CD14-positive monocyte (primary cell): ENCODE measurements around the gene WWC2. TPM values are rescaled to one million over a fixed set of nuclear protein-coding genes. Genes with fewer than 3 reads are reported as not detected.

Source experiments
- DNase-seq, 3 donors: peaks; one replicate each; pipeline ENCODE4 v3.0.0-alpha.2; 2011 to 2022
- H2AFZ ChIP-seq: 2 replicates; pipeline ENCODE4 v1.6.0; 2012; ENCODE audit warnings: mild to moderate bottlenecking, low read depth, low read length, inconsistent platforms; ENCODE audit not compliant: insufficient read depth, poor library complexity, severe bottlenecking
- H3K27ac ChIP-seq, 2 donors: 1 replicate in 1 of 2; 2 replicates in 1 of 2; pipeline ENCODE4 v1.5.1; 2012 to 2013; ENCODE audit warnings: low read length in 2 of 2, control low read depth in 1 of 2, inconsistent platforms in 1 of 2, low read depth in 1 of 2, mild to moderate bottlenecking in 1 of 2
- H3K27me3 ChIP-seq, 2 donors: one replicate each; pipeline versions ENCODE4 v1.6.0 to v1.6.1; 2011 to 2013; ENCODE audit warnings: low read length in 2 of 2; ENCODE audit not compliant: control insufficient read depth in 2 of 2, insufficient read depth in 2 of 2
- H3K36me3 ChIP-seq, 2 donors: replicated peaks in 1 of 2; 1 replicate in 1 of 2; 2 replicates in 1 of 2; pipeline versions ENCODE4 v1.5.1 to v1.6.1; 2012 to 2013; ENCODE audit warnings: low read length in 2 of 2, control low read depth in 1 of 2, inconsistent platforms in 1 of 2, mild to moderate bottlenecking in 1 of 2; ENCODE audit not compliant: insufficient read depth in 2 of 2, control insufficient read depth in 1 of 2
- H3K4me1 ChIP-seq, 2 donors: 1 replicate in 1 of 2; 2 replicates in 1 of 2; pipeline versions ENCODE4 v1.5.1 to v1.6.1; 2012 to 2013; ENCODE audit warnings: low read length in 2 of 2, control low read depth in 1 of 2, inconsistent platforms in 1 of 2, mild to moderate bottlenecking in 1 of 2, moderate library complexity in 1 of 2; ENCODE audit not compliant: insufficient read depth in 2 of 2, control insufficient read depth in 1 of 2
- H3K4me2 ChIP-seq: replicated peaks from 2 replicates; pipeline ENCODE3; 2012; ENCODE audit warnings: low read length, moderate library complexity, mild to moderate bottlenecking; ENCODE audit not compliant: poor library complexity, severe bottlenecking; ENCODE audit errors: extremely low read depth
- H3K4me3 ChIP-seq, 3 experiments: fragments of 200-600 bp in 1 of 3; sonication (generic) in 1 of 3; replicated peaks in 1 of 3; 1 replicate in 2 of 3; 2 replicates in 1 of 3; pipeline ENCODE4 v1.5.1; 2011 to 2013; ENCODE audit warnings: low read length in 3 of 3, mild to moderate bottlenecking in 3 of 3, control low read depth in 2 of 3, low read depth in 2 of 3, inconsistent platforms in 1 of 3, moderate library complexity in 1 of 3
- H3K79me2 ChIP-seq: 2 replicates; pipeline ENCODE4 v1.6.0; 2012; ENCODE audit warnings: mild to moderate bottlenecking, control low read depth, inconsistent platforms, low read length, moderate library complexity; ENCODE audit not compliant: insufficient read depth
- H3K9ac ChIP-seq: 2 replicates; pipeline ENCODE4 v1.6.0; 2017; ENCODE audit warnings: low read length, mild to moderate bottlenecking; ENCODE audit not compliant: insufficient read depth, poor library complexity, severe bottlenecking
- H3K9me3 ChIP-seq, 2 donors: replicated peaks in 1 of 2; 1 replicate in 1 of 2; 2 replicates in 1 of 2; pipeline versions ENCODE4 v1.5.1 to v1.6.1; 2012 to 2013; ENCODE audit warnings: low read length in 2 of 2, control low read depth in 1 of 2; ENCODE audit not compliant: control insufficient read depth in 1 of 2, insufficient read depth in 1 of 2
- H4K20me1 ChIP-seq: 2 replicates; pipeline ENCODE4 v1.6.0; 2012; ENCODE audit warnings: mild to moderate bottlenecking, low read length, control low read depth, moderate library complexity; ENCODE audit not compliant: insufficient read depth
- H3K27ac Mint-ChIP-seq, 7 donors: one replicate each; pipeline ENCODE4 v1.8.0; 2020; ENCODE audit warnings: mild to moderate bottlenecking in 7 of 7, mixed read lengths in 7 of 7, moderate library complexity in 6 of 7, inconsistent platforms in 2 of 7
- H3K27me3 Mint-ChIP-seq, 3 donors: one replicate each; pipeline ENCODE4 v1.8.0; 2021 to 2022; ENCODE audit warnings: low read depth in 3 of 3, mild to moderate bottlenecking in 3 of 3, mixed read lengths in 3 of 3, moderate library complexity in 3 of 3, inconsistent platforms in 1 of 3
- H3K36me3 Mint-ChIP-seq, 2 donors: one replicate each; pipeline ENCODE4 v1.8.0; 2020; ENCODE audit warnings: mixed read lengths in 2 of 2, inconsistent platforms in 1 of 2, mild to moderate bottlenecking in 1 of 2
- H3K4me1 Mint-ChIP-seq: one replicate; pipeline ENCODE4 v1.8.0; 2020; ENCODE audit warnings: mild to moderate bottlenecking, mixed read lengths
- H3K4me3 Mint-ChIP-seq, 2 donors: one replicate each; pipeline ENCODE4 v1.8.0; 2020; ENCODE audit warnings: mild to moderate bottlenecking in 2 of 2, mixed read lengths in 2 of 2, moderate library complexity in 1 of 2
- H3K9me3 Mint-ChIP-seq, 7 donors: one replicate each; pipeline ENCODE4 v1.8.0; 2020 to 2022; ENCODE audit warnings: mixed read lengths in 7 of 7, mild to moderate bottlenecking in 6 of 7, moderate library complexity in 6 of 7, inconsistent platforms in 2 of 7
- WGBS: methylation state at CpG from one replicate; pipeline ENCODE4 v1.1.5; 2013; ENCODE audit warnings: missing lambda C conversion rate; ENCODE audit not compliant: insufficient coverage; 5-methylcytosine and 5-hydroxymethylcytosine counted together
- intact Hi-C, 2 donors: fragments of 100-400 bp; cut with micrococcal nuclease; formaldehyde crosslinking; loops; one replicate each; pipeline versions ENCODE4 v1.15.0 to v1.15.1; 2023
- polyA plus RNA-seq, 3 donors: library from polyadenylated mRNA; depleted of rRNA in 1 of 3; unstranded in 2 of 3; stranded (reverse) in 1 of 3; fragments of 300-500 nt in 2 of 3; fragments of >200 nt in 1 of 3; fragmentation: Illumina TruSeq in 2 of 3; gene quantifications; 1 replicate in 2 of 3; 2 replicates in 1 of 3; pipeline ENCODE4 v1.2.3, GENCODE V29; 2012 to 2021
- TF ChIP-seq, protein P1 (sequence below): fragments of 200-600 bp; IDR thresholded peaks from one replicate; pipeline ENCODE4 v1.8.0; 2022; ENCODE audit warnings: antibody characterized with exemption, mild to moderate bottlenecking

Gene WWC2
- polyA plus RNA-seq, 3 donors = 1.9 to 3.8 (median 2.9) TPM

DNA sequence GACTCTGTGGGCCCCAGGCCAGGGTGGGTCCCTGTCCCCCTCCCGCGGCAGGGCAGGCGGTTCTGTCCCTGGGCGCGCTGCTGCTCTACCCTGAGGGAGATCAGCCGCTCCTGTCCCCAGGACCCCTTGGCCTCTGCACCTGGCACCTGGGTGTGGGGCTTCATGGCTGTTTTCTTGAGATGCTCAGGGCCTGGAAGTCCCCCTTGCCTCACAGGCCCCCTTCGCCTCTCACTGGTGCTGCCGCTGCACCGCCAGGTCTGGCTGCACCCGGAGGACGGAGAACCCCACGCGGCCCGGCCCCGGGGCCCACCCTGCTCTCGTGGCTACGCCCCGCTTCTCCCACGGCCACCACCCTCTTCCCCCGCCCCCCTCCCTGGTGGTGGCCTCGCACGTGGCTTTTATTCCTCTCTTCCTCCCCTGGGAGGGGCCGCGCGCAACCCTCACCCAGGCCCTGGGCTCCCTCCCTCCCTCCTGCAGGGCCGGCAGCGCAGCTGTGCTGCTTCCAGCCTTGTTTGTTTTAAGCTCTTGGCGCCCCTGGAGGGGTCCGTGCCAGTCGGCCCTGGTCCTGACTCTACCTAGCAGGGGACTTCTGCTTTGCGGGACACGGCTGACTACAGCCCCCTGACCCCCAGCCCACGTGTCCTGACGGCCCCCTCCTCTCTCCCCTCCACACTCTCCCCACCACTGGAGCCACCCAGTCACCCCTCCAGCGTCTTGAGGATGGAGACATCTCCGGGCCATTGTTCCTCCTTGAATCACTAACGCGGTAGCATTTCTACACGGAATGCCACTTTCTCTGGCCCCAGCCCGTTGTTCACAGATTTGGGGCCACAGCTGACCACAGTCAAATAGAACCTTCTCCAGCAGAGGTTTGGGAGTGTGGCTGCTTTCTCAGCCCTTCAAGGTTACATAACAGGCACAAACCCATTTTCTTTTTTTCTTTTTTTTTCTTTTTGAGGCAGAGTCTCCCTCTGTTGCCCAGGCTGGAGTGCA is 243.8 kb downstream of the WWC2 start:
- peaks cover 0 to 4% (median 0%) of the 10 kb centered on the region in 7 donors for H3K9me3 Mint-ChIP-seq
- H3K4me3 ChIP-seq = peak overlapping the region in 1 of 3 experiments; percentile 17
- H3K36me3 Mint-ChIP-seq = no peaks in the 10 kb centered on the region
- H3K36me3 ChIP-seq = no peaks in the 10 kb centered on the region
- H3K4me1 Mint-ChIP-seq = peaks cover 10% of the 10 kb centered on the region
- H3K27me3 ChIP-seq = peaks cover 0 to 7% of the 10 kb centered on the region in 2 donors
- H3K4me1 ChIP-seq = peaks cover 6 to 9% of the 10 kb centered on the region in 2 donors
- peak overlapping the region in 1 of 2 donors; percentile 26 for H3K4me3 Mint-ChIP-seq
- WGBS = 21% methylated on average over 34 of the region's 40 CpGs
- no peak overlapping the region for H3K27ac Mint-ChIP-seq
- H3K9me3 ChIP-seq = no peaks in the 10 kb centered on the region
- intact Hi-C loops = no loop called here
- H3K27ac ChIP-seq = no peak overlapping the region
- H2AFZ ChIP-seq = peak overlapping the region; percentile 67
- H4K20me1 ChIP-seq = no peaks in the 10 kb centered on the region
- peak overlapping the region; percentile 19 for H3K4me2 ChIP-seq
- no peaks in the 10 kb centered on the region for H3K79me2 ChIP-seq
- no peak overlapping the region for H3K9ac ChIP-seq
- peaks cover 10 to 27% (median 13%) of the 10 kb centered on the region in 3 donors for H3K27me3 Mint-ChIP-seq
- TF ChIP-seq, protein P1, sequence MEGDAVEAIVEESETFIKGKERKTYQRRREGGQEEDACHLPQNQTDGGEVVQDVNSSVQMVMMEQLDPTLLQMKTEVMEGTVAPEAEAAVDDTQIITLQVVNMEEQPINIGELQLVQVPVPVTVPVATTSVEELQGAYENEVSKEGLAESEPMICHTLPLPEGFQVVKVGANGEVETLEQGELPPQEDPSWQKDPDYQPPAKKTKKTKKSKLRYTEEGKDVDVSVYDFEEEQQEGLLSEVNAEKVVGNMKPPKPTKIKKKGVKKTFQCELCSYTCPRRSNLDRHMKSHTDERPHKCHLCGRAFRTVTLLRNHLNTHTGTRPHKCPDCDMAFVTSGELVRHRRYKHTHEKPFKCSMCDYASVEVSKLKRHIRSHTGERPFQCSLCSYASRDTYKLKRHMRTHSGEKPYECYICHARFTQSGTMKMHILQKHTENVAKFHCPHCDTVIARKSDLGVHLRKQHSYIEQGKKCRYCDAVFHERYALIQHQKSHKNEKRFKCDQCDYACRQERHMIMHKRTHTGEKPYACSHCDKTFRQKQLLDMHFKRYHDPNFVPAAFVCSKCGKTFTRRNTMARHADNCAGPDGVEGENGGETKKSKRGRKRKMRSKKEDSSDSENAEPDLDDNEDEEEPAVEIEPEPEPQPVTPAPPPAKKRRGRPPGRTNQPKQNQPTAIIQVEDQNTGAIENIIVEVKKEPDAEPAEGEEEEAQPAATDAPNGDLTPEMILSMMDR = no peak
- DNase-seq = no peak

DNA sequence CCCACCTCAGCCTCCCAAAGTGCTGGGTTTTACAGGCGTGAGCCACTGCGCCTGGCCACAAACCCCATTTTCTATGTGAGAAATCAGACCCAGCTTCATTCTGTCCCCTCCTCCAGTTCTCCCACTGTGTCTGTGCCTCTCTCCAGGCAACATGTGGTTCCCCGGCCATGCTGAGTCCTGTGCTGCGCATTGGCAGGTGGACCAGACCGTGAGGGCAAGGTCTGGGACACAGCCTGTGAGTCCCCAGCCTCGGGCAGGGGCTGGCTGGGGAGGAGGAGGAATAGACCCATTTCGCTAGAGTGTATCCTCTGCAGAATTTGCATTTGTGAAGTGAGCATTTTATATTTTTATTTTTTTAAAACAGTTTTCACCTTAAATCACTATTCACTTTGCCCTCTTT is 244.7 kb downstream of the WWC2 start:
- H3K36me3 ChIP-seq = no peaks in the 10 kb centered on the region
- H3K4me1 Mint-ChIP-seq = peaks cover 19% of the 10 kb centered on the region
- TF ChIP-seq, protein P1 = no peak
- no peak for DNase-seq
- H3K9ac ChIP-seq = no peak overlapping the region
- no peak overlapping the region for H3K4me3 Mint-ChIP-seq
- no peaks in the 10 kb centered on the region for H3K79me2 ChIP-seq
- peaks cover 10 to 27% (median 12%) of the 10 kb centered on the region in 3 donors for H3K27me3 Mint-ChIP-seq
- peaks cover 0 to 2% (median 0%) of the 10 kb centered on the region in 7 donors for H3K9me3 Mint-ChIP-seq
- H3K4me1 ChIP-seq = peaks cover 13 to 18% of the 10 kb centered on the region in 2 donors
- no peaks in the 10 kb centered on the region for H3K36me3 Mint-ChIP-seq
- 100% methylated on average over 2 of the region's 7 CpGs for WGBS
- no peak overlapping the region for H3K4me3 ChIP-seq
- intact Hi-C loops = no loop called here
- no peak overlapping the region for H3K4me2 ChIP-seq
- H3K27me3 ChIP-seq = peaks cover 0 to 7% of the 10 kb centered on the region in 2 donors
- H3K27ac Mint-ChIP-seq = no peak overlapping the region
- no peak overlapping the region for H3K27ac ChIP-seq
- H2AFZ ChIP-seq = no peak overlapping the region
- no peaks in the 10 kb centered on the region for H3K9me3 ChIP-seq
- H4K20me1 ChIP-seq = no peaks in the 10 kb centered on the region
